ENCODE data around the gene ALB.
A peak's percentile ranks its signal among the peaks of the same experiment; 100 is the strongest.

The ALB gene

GRCh38 chr4:73432169-73433000, 28.3 kb downstream of the ALB start:
- peak; percentile 43 for DNase-seq (ENCODE audit: low spot score)

GRCh38 chr4:73433140-73433539, 29.1 kb downstream of the ALB start:
- no peak for DNase-seq (ENCODE audit: low spot score)

DNA sequence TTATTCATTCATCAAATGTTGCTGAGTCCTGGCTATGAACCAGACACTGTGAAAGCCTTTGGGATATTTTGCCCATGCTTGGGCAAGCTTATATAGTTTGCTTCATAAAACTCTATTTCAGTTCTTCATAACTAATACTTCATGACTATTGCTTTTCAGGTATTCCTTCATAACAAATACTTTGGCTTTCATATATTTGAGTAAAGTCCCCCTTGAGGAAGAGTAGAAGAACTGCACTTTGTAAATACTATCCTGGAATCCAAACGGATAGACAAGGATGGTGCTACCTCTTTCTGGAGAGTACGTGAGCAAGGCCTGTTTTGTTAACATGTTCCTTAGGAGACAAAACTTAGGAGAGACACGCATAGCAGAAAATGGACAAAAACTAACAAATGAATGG, 30.2 kb downstream of the ALB start:
- DNase-seq (ENCODE audit: low spot score), result no peak

GRCh38 chr4:73435984-73436383, 31.9 kb downstream of the ALB start, which contains the start of gene AFP:
TSS of gene AFP (plus strand) at chr4:73436221. CDS start at chr4:73436263, 42 bp downstream.
- no peak for DNase-seq (ENCODE audit: low spot score)

- no peak for DNase-seq (ENCODE audit: low spot score)
Observed at GRCh38 chr4:73436674-73437557, 32.8 kb downstream of the ALB start.

DNA sequence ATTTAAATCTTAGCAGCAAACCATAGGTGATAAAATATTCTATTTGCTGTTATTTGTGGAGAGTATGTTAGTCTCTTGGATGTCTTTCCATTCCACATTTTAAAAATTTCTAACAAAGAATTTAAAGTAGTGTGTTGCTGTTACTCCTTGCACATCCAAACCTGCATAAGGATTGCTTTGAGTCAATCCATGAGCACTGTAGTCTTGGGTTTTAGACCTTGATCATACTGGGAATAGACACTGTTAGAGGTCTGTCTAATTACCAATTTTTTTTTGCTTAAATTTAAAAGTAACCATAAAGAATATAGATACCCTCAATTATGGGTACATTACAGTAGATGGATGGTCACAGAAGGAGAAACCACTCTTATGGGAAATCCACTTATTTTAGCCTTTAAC, 33.5 kb downstream of the ALB start:
- DNase-seq (ENCODE audit: low spot score), result no peak

DNA sequence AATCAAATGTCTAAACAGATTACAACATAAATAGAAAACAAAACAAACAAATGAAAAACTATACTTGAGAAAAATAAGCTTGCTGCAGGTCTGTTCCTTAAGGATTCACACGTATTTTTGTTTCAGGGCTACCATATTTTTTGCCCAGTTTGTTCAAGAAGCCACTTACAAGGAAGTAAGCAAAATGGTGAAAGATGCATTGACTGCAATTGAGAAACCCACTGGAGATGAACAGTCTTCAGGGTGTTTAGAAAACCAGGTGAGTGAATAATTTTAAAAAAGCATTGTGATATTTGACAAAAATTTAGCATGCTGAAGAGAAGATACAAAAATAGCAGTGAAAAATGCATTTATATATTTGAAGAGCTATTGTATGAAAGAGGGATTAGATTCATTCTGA, 34.0 kb downstream of the ALB start:
- DNase-seq (ENCODE audit: low spot score), result no peak

DNA sequence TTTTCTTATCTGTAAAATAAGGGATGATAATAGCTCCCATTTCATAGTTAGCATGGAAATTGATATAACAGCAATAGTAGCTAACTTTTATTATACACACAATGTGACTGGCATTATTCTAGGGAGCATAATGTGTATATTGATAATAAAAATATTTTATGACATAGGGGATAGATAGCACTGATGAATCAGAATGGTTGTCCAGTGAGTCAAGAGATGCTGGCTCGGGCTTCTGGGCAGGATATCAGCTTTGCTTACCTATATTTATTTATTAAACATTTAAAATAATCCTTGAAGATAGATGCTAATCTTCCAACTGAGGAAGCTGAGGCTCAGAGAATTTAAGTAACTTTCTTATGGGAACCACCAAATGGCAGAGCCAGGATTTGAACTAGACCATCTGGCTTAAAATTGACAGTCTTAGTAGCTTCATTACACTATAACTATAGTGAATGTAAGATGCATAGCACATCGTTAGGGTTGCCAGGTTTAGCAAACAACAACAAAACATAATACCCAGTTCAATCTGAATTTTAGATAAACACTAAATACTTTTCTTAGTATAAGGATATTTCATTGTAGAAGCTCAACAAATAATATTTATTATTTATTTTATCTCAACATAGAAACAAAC, 34.6 kb downstream of the ALB start:
- DNase-seq (ENCODE audit: low spot score), result no peak

DNA sequence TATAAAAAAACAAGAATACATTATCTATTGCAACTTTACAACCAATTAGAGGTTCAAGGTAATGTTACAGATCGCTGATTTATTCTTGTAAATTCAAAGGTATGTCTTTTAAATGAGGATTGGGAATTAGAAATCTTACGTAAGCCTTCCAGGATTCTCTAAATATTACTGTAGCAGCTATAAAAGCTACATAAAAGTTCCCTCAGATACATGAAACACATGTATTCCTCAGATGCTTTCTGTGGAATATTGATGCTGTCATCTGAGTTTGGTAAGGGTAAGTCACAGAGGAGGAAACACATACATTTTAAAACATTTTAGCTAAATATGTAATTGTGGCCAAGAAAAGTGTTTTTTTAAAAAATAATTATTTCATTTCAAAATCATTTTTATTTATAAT, 35.4 kb downstream of the ALB start:
- no peak for DNase-seq (ENCODE audit: low spot score)

DNA sequence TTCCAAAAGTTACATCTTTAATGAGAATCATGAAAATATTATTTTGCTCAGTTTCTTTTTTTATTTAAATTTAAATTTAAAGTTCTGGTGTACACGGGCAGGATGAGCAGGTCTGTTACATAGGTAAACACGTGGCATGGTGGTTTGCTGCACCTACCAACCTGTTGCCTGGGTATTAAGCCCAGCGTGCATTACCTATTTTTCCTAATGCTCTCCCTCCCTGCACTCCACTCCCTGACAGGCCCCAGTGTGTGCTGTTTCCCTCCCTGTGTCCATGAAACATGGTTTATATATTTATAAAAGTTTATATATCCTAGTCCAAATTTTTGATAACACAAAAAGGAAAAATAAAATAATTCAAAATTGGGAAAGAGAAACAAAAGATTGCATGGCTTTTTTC, 35.9 kb downstream of the ALB start:
- no peak for DNase-seq (ENCODE audit: low spot score)

DNA sequence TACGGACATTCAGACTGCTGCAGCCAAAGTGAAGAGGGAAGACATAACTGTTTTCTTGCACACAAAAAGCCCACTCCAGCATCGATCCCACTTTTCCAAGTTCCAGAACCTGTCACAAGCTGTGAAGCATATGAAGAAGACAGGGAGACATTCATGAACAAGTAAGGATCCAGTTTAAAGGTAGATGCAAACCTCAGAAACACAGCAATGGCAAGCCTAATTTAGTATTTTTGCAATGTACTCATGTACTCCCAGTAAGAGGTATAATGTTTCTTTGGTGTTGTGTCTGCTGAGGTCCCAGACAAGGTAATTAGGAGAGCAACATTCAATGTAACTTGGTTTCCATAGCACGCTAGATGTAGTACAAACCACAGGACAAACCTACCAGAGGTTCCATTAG, 36.6 kb downstream of the ALB start:
- no peak for DNase-seq (ENCODE audit: low spot score)

GRCh38 chr4:73442275-73442674, 38.2 kb downstream of the ALB start:
- no peak for DNase-seq (ENCODE audit: low spot score)

DNA sequence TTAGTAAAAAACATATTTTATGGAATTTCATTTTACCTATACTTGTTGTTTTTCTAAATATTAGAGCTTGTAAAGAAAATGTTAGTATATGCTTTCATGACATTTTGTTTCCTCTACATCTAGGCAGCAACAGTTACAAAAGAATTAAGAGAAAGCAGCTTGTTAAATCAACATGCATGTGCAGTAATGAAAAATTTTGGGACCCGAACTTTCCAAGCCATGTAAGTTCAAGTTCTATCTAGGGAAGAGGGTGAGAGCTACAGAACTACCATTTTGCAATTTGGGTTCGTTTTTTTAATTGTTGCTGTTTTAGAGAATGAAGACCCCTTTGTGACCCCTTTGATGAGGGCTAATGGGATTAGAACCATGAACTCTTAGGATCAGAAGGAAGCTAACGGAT, 39.1 kb downstream of the ALB start:
- no peak for DNase-seq (ENCODE audit: low spot score)

DNA sequence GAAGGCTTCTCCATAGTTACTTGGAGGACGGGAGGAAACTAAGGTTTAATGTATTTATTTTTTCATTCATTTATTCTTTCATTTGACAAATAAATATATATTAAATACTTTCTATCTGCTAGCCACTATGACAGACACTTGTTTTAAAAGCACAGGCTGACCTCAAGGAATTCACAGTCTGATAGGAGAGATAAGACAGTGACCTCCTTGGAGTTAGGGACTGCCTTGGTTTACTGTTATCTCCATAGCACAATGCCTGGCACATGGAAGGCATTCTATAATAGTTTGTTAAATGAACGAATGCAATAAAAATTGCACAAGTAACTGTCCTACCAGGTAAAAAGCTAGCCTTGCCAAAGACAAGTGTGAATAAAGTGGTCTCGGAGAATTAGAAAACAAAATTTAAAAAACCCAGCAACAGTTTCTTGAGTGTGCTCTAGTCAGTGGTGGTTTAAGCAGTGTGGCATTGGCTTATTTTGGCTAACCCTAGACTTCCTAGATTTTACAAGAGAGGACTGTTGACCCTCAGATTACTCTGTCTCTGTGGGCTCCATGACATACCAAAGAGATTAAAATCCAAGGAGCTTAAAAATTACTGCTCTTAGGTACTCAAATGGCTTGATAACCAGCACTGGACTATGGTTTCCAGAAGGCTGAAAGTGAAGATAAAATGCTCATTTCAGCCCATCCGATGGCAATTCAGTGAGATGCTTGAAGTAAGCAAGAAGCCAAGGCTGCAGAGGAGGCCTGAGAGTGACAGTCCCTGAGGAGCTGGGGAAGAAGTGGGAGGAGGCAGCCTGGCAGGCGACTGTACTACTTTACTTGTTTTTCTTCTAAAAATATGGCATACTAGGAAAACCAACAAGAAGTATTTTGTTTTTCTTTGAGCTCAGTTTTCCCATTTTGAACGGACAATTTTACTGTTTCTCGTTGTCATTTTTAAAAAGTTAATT, 41.6 kb downstream of the ALB start:
- no peak for DNase-seq (ENCODE audit: low spot score)

DNA sequence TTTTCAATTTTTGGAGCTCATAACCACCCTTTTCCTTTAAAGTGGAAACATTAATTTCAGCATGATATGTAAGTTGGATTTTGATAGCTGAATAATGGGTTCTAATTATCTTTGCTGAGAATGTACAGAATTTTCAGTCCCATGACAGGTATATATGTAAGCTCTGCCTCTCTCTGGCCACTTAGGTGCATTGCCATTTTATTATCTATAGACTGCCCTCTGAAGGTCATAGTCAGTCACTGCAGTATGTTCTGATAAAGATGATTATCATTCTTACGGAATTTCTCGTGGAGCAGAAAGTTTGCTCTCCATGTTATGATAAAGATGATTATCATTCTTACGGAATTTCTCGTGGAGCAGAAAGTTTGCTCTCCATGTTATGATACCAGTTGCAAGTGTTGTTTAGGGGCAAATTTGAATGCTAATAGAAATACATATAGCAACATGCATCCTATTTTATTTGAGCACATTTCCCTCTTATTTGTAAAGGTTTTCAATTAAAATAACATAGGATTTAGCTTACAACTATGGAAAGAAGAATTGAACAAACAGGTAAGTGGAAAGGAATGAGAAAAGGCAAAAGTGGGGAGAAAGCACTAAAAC, 42.4 kb downstream of the ALB start:
- peak; percentile 59 for DNase-seq (ENCODE audit: low spot score)

- no peak for DNase-seq (ENCODE audit: low spot score)
Observed at GRCh38 chr4:73447671-73448070, 43.6 kb downstream of the ALB start.

- no peak for DNase-seq (ENCODE audit: low spot score)
Observed at GRCh38 chr4:73448448-73449203, 44.5 kb downstream of the ALB start.

DNA sequence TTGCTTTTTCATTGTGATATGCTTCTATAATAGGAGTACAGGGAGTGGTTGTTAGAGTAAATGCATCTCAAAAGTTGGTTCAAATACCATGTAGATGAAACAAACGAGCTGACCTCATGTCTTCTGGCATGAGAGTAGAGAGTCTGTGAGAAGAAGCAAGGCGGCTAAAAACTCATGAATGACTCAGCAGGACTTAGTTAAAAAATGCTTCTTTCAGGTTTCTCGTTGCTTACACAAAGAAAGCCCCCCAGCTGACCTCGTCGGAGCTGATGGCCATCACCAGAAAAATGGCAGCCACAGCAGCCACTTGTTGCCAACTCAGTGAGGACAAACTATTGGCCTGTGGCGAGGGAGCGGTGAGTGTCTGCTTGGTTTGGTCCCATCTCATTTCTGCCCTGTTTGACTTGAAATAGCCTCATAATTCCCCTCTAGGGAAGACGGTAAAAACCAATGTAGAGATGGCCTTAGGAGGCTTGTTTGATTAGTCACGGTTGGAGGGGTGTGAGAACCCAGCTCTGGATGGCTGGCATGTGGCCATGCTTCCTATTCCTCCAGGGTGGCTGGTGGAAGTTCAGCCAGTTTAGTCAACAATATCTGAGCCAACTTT, 46.4 kb downstream of the ALB start:
- no peak for DNase-seq (ENCODE audit: low spot score)

- DNase-seq (ENCODE audit: low spot score), result no peak
Observed at GRCh38 chr4:73451404-73451803, 47.3 kb downstream of the ALB start.

Data from HuH-7 (cell line).